Measurements from ENCODE around the gene AGBL5. TPM values are rescaled to one million over a fixed set of nuclear protein-coding genes. Genes with fewer than 3 reads are reported as not detected.

AGBL5 gene
- total and polyA plus RNA-seq, 2 of the 13 experiments (the other 11 are each of a cell fraction or from before 2014, with no cell fraction given): 55.9 to 73.3 TPM

DNA sequence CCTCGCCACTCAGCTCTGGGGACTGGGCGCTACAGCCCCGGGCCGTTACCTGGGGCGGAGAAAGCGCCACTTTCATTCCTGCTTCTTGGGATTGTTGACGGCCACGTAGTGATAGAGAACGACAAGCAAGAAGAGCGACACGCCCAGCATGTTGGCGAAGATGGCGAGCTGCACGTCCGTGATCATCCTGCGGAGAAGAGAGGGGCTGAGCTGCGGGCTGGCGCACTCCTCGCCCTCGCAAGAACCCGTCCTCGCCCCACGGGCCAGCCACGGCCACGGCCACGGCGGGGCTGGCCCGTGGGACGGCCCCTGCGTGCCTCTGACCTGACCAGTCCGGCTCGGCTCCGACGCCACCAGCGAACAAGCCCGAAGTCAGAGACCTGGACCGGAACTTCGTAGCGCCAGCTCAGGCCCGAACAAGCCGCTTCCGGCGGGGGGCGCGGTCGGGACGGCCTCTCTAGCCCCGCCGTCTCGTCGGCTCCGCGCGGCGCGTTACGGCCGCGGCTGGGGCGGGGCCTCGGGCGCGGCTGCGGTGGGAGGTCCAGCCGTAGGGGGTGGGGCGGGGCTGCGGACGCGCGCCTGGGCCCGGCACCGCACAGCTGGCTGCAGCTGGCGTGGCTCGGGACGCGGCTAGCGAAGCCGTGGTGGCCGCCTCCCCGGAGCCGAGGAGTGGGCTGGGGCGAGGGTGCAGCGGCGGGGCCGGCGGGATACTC, 20.0 kb downstream of the AGBL5 start, which contains the start of gene OST4 (continued):
- TF ChIP-seq, protein P1, sequence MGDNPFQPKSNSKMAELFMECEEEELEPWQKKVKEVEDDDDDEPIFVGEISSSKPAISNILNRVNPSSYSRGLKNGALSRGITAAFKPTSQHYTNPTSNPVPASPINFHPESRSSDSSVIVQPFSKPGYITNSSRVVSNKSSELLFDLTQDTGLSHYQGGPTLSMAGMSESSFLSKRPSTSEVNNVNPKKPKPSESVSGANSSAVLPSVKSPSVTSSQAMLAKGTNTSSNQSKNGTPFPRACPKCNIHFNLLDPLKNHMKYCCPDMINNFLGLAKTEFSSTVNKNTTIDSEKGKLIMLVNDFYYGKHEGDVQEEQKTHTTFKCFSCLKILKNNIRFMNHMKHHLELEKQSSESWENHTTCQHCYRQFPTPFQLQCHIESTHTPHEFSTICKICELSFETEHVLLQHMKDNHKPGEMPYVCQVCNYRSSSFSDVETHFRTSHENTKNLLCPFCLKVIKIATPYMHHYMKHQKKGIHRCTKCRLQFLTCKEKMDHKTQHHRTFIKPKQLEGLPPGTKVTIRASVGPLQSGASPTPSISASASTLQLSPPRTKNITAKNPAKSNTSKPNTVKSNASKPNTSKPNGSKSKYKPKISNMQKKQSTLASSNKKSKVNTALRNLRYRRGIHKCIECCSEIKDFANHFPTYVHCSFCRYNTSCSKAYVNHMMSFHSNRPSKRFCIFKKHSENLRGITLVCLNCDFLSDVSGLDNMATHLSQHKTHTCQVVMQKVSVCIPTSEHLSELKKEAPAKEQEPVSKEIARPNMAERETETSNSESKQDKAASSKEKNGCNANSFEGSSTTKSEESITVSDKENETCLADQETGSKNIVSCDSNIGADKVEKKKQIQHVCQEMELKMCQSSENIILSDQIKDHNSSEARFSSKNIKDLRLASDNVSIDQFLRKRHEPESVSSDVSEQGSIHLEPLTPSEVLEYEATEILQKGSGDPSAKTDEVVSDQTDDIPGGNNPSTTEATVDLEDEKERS (CRISPR knock-in tag; IDR thresholded peaks at IDR 0.05): 0 out of 2 replicates have a peak, but pooled peaks have one; percentile 34
- TF ChIP-seq SP140L (CRISPR knock-in tag; IDR thresholded peaks at IDR 0.05; ENCODE audit: borderline replicate concordance) (no peak), ZNF891 (CRISPR knock-in tag; IDR thresholded peaks at IDR 0.05) (peak; percentile 82; the same call in 1 of the 2 replicates), AHR (CRISPR knock-in tag; IDR thresholded peaks at IDR 0.05) (no peak), SPEN (CRISPR knock-in tag; IDR thresholded peaks at IDR 0.05; ENCODE audit: low read depth) (peak; percentile 95), LCORL (IDR thresholded peaks at IDR 0.05) (no peak), LCORL (CRISPR knock-in tag; IDR thresholded peaks at IDR 0.05) (0 out of 2 replicates have a peak, but pooled peaks have one; percentile 16), NKX3-1 (CRISPR knock-in tag; IDR thresholded peaks at IDR 0.05) (0 out of 2 replicates have a peak, but pooled peaks have one; percentile 19), ZNF780A (CRISPR knock-in tag; IDR thresholded peaks at IDR 0.05) (no peak), HOXA5 (CRISPR knock-in tag; IDR thresholded peaks at IDR 0.05) (peak; percentile 59), ZNF550 (CRISPR knock-in tag; IDR thresholded peaks at IDR 0.05; ENCODE audit: borderline replicate concordance) (no peak)
- TF ChIP-seq, protein P2, sequence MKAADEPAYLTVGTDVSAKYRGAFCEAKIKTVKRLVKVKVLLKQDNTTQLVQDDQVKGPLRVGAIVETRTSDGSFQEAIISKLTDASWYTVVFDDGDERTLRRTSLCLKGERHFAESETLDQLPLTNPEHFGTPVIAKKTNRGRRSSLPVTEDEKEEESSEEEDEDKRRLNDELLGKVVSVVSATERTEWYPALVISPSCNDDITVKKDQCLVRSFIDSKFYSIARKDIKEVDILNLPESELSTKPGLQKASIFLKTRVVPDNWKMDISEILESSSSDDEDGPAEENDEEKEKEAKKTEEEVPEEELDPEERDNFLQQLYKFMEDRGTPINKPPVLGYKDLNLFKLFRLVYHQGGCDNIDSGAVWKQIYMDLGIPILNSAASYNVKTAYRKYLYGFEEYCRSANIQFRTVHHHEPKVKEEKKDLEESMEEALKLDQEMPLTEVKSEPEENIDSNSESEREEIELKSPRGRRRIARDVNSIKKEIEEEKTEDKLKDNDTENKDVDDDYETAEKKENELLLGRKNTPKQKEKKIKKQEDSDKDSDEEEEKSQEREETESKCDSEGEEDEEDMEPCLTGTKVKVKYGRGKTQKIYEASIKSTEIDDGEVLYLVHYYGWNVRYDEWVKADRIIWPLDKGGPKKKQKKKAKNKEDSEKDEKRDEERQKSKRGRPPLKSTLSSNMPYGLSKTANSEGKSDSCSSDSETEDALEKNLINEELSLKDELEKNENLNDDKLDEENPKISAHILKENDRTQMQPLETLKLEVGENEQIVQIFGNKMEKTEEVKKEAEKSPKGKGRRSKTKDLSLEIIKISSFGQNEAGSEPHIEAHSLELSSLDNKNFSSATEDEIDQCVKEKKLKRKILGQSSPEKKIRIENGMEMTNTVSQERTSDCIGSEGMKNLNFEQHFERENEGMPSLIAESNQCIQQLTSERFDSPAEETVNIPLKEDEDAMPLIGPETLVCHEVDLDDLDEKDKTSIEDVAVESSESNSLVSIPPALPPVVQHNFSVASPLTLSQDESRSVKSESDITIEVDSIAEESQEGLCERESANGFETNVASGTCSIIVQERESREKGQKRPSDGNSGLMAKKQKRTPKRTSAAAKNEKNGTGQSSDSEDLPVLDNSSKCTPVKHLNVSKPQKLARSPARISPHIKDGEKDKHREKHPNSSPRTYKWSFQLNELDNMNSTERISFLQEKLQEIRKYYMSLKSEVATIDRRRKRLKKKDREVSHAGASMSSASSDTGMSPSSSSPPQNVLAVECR (CRISPR knock-in tag; IDR thresholded peaks at IDR 0.05; ENCODE audit: borderline replicate concordance): peak; percentile 91; the same call in 1 of the 2 replicates
- TF ChIP-seq, protein P3, sequence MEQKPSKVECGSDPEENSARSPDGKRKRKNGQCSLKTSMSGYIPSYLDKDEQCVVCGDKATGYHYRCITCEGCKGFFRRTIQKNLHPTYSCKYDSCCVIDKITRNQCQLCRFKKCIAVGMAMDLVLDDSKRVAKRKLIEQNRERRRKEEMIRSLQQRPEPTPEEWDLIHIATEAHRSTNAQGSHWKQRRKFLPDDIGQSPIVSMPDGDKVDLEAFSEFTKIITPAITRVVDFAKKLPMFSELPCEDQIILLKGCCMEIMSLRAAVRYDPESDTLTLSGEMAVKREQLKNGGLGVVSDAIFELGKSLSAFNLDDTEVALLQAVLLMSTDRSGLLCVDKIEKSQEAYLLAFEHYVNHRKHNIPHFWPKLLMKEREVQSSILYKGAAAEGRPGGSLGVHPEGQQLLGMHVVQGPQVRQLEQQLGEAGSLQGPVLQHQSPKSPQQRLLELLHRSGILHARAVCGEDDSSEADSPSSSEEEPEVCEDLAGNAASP (CRISPR knock-in tag; IDR thresholded peaks at IDR 0.05; ENCODE audit: borderline replicate concordance): peak; percentile 75; the same call in 1 of the 2 replicates
- TF ChIP-seq, protein P4, sequence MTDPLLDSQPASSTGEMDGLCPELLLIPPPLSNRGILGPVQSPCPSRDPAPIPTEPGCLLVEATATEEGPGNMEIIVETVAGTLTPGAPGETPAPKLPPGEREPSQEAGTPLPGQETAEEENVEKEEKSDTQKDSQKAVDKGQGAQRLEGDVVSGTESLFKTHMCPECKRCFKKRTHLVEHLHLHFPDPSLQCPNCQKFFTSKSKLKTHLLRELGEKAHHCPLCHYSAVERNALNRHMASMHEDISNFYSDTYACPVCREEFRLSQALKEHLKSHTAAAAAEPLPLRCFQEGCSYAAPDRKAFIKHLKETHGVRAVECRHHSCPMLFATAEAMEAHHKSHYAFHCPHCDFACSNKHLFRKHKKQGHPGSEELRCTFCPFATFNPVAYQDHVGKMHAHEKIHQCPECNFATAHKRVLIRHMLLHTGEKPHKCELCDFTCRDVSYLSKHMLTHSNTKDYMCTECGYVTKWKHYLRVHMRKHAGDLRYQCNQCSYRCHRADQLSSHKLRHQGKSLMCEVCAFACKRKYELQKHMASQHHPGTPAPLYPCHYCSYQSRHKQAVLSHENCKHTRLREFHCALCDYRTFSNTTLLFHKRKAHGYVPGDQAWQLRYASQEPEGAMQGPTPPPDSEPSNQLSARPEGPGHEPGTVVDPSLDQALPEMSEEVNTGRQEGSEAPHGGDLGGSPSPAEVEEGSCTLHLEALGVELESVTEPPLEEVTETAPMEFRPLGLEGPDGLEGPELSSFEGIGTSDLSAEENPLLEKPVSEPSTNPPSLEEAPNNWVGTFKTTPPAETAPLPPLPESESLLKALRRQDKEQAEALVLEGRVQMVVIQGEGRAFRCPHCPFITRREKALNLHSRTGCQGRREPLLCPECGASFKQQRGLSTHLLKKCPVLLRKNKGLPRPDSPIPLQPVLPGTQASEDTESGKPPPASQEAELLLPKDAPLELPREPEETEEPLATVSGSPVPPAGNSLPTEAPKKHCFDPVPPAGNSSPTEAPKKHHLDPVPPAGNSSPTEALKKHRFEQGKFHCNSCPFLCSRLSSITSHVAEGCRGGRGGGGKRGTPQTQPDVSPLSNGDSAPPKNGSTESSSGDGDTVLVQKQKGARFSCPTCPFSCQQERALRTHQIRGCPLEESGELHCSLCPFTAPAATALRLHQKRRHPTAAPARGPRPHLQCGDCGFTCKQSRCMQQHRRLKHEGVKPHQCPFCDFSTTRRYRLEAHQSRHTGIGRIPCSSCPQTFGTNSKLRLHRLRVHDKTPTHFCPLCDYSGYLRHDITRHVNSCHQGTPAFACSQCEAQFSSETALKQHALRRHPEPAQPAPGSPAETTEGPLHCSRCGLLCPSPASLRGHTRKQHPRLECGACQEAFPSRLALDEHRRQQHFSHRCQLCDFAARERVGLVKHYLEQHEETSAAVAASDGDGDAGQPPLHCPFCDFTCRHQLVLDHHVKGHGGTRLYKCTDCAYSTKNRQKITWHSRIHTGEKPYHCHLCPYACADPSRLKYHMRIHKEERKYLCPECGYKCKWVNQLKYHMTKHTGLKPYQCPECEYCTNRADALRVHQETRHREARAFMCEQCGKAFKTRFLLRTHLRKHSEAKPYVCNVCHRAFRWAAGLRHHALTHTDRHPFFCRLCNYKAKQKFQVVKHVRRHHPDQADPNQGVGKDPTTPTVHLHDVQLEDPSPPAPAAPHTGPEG (CRISPR knock-in tag; IDR thresholded peaks at IDR 0.05): no peak

Data from HepG2 (cell line).